Breast epithelium (tissue), 4 donors: ENCODE measurements around the gene CTNNA2. TPM values are rescaled to one million over a fixed set of nuclear protein-coding genes. Genes with fewer than 3 reads are reported as not detected.
"Not testable (repeated sequence)": the region's sequence is repeated elsewhere in the genome, so short reads cannot be mapped to it uniquely, and the experiment has no call there.

Experiments
- DNase-seq, 2 donors: peaks; one replicate each; pipeline ENCODE4 v3.0.0-alpha.2; 2019; ENCODE audit warnings: low spot score in 2 of 2
- H3K27ac ChIP-seq, 2 donors: fragments of 200-600 bp; sonication (generic) in 1 of 2; one replicate each; pipeline ENCODE4 v1.5.1; 2016 to 2019; ENCODE audit warnings: mild to moderate bottlenecking in 1 of 2
- H3K27me3 ChIP-seq, 2 donors: fragments of 200-600 bp; sonication (generic) in 1 of 2; one replicate each; pipeline versions ENCODE4 v1.5.1 to v1.6.0; 2017 to 2019; ENCODE audit warnings: control low read depth in 1 of 2, mild to moderate bottlenecking in 1 of 2
- H3K36me3 ChIP-seq: fragments of 200-600 bp; one replicate; pipeline ENCODE4 v1.5.1; 2019
- H3K4me1 ChIP-seq, 2 donors: fragments of 200-600 bp; sonication (generic); one replicate each; pipeline ENCODE4 v1.5.1; 2016 to 2019; ENCODE audit warnings: control low read depth in 1 of 2
- H3K4me3 ChIP-seq, 3 donors: fragments of 200-600 bp; sonication (generic); 1 replicate in 2 of 3; 2 replicates in 1 of 3; pipeline ENCODE4 v1.5.1; 2016 to 2019; ENCODE audit warnings: mild to moderate bottlenecking in 3 of 3, moderate library complexity in 2 of 3
- H3K9me3 ChIP-seq, 2 donors: fragments of 200-600 bp; sonication (generic) in 1 of 2; one replicate each; pipeline ENCODE4 v1.5.1; 2016 to 2019; ENCODE audit warnings: control low read depth in 1 of 2
- CTCF ChIP-seq, 3 donors: fragments of 450-650 bp; IDR thresholded peaks; one replicate each; pipeline ENCODE4 v1.5.1; 2016 to 2017; ENCODE audit warnings: antibody characterized with exemption in 3 of 3, mild to moderate bottlenecking in 3 of 3, moderate library complexity in 3 of 3
- POLR2A ChIP-seq: fragments of 450-650 bp; IDR thresholded peaks from one replicate; pipeline ENCODE4 v1.6.1; 2016; ENCODE audit warnings: antibody characterized with exemption, mild to moderate bottlenecking, moderate library complexity
- POLR2AphosphoS5 ChIP-seq, 3 donors: sonication (generic); formaldehyde crosslinking; IDR thresholded peaks; one replicate each; pipeline ENCODE4 v1.6.1; 2017; ENCODE audit warnings: antibody characterized with exemption in 3 of 3
- intact Hi-C: fragments of 100-400 bp; cut with DNase I; formaldehyde crosslinking; loops from one replicate; pipeline ENCODE4 v1.15.1; 2023; ENCODE audit warnings: low total_unique reads
- total RNA-seq, 3 donors: library from RNA; depleted of rRNA; stranded (reverse); fragments of >200 nt; gene quantifications; one replicate each; pipeline ENCODE4 v1.1.0, GENCODE V29; 2016

The CTNNA2 gene
- total RNA-seq, 3 donors from 2014 or later: 0.16 TPM; not detected in 2

GRCh38 chr2:80136338-80136737 lies 623.5 kb downstream of the CTNNA2 start:
- Histone ChIP-seq H3K4me1 (no peaks in the 10 kb centered on the region), H3K27me3 (no peaks in the 10 kb centered on the region), H3K36me3 (no peaks in the 10 kb centered on the region), H3K9me3 (peaks cover 0 to 6% of the 10 kb centered on the region in 2 donors), H3K4me3 (no peak overlapping the region), H3K27ac (no peak overlapping the region)
- TF ChIP-seq CTCF (IDR thresholded peaks at IDR 0.05) (no peak), POLR2AphosphoS5 (IDR thresholded peaks at IDR 0.05) (no peak), POLR2A (no peak)
- intact Hi-C loops: no loop called here
- no peak for DNase-seq

DNA sequence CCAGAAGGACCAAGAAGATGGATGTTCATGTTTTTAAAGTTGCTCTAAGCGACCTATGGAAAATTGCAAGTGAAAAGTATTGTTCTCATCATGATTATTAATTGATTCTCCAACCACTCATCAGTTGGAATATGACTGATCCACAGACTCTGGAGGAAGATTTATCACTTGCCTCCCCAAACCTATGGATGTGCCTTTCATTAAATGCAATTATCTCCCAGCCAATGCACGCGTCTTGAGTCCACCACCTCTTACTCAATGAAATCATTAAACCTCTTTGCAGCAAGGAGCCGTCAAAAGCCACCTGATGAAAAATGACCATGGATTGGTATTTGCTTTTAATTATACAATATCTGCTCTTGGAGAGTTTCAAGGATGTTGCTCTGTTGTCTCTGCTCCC lies 626.1 kb downstream of the CTNNA2 start:
- Histone ChIP-seq H3K4me1 (no peaks in the 10 kb centered on the region), H3K27ac (no peak overlapping the region), H3K4me3 (no peak overlapping the region), H3K27me3 (no peaks in the 10 kb centered on the region), H3K9me3 (peaks cover 0 to 6% of the 10 kb centered on the region in 2 donors), H3K36me3 (no peaks in the 10 kb centered on the region)
- intact Hi-C loops: no loop called here
- TF ChIP-seq POLR2AphosphoS5 (IDR thresholded peaks at IDR 0.05) (no peak), POLR2A (no peak), CTCF (IDR thresholded peaks at IDR 0.05) (no peak)
- DNase-seq: no peak

DNA sequence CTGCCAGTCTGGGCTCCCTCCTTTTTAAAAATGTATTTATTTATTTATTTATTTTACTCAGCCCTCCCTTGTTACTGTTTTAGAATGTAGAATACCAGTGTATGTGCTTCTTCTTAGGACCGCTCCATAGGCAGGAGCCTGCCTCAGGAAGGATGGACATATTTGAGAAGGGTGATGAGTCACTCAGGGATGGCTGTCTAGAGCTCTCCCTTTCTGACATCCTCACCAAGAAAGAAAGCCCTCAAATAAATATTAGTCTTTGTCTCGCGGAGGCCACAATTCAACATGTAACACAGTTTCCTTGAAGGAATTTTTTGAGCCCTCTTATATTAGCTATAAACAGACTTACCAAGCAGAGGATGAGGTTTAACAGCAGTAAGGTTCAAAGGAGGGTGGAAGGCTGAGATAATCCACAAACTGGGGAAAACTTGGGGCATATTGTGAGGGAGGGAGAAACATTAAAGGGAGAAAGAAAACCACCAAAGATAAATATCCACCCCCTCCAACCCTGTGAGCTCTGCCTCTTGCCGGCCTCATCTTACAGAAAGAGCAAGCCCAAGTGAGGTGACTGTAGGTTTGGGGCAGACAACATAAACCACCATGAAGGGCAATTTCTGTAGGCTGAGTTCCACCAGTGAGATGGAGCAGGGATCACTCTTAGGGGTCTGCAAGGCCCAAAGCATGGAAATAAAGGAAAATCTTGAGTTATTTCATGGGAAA lies 628.3 kb downstream of the CTNNA2 start:
- Histone ChIP-seq H3K27ac (no peak overlapping the region), H3K9me3 (peaks cover 0 to 1% of the 10 kb centered on the region in 2 donors), H3K4me3 (no peak overlapping the region), H3K36me3 (no peaks in the 10 kb centered on the region), H3K27me3 (no peaks in the 10 kb centered on the region), H3K4me1 (no peaks in the 10 kb centered on the region)
- intact Hi-C loops: no loop called here
- DNase-seq: no peak
- no peak for TF ChIP-seq CTCF (IDR thresholded peaks at IDR 0.05)
- no peak for TF ChIP-seq POLR2A
- no peak for TF ChIP-seq POLR2AphosphoS5 (IDR thresholded peaks at IDR 0.05)

- no peak for DNase-seq
- Histone ChIP-seq H3K4me1 (no peaks in the 10 kb centered on the region), H3K27me3 (no peaks in the 10 kb centered on the region), H3K36me3 (no peaks in the 10 kb centered on the region), H3K4me3 (no peak overlapping the region), H3K9me3 (no peaks in the 10 kb centered on the region), H3K27ac (no peak overlapping the region)
- intact Hi-C loops: no loop called here
- TF ChIP-seq POLR2A (no peak), POLR2AphosphoS5 (IDR thresholded peaks at IDR 0.05) (no peak), CTCF (IDR thresholded peaks at IDR 0.05) (no peak)
Measured at GRCh38 chr2:80145499-80145898, 632.6 kb downstream of the CTNNA2 start.

GRCh38 chr2:80146757-80147156 lies 633.9 kb downstream of the CTNNA2 start:
- H3K27ac ChIP-seq, DNase-seq, H3K4me1 ChIP-seq, H3K36me3 ChIP-seq, H3K9me3 ChIP-seq, H3K4me3 ChIP-seq, H3K27me3 ChIP-seq, intact Hi-C loops: not testable (repeated sequence)

GRCh38 chr2:80147690-80148089 lies 634.8 kb downstream of the CTNNA2 start:
- H3K4me1 ChIP-seq: no peaks in the 10 kb centered on the region
- no peaks in the 10 kb centered on the region for H3K36me3 ChIP-seq
- intact Hi-C loops: no loop called here
- TF ChIP-seq POLR2AphosphoS5 (IDR thresholded peaks at IDR 0.05) (no peak), CTCF (IDR thresholded peaks at IDR 0.05) (no peak), POLR2A (no peak)
- H3K27me3 ChIP-seq: no peaks in the 10 kb centered on the region
- DNase-seq: no peak
- no peak overlapping the region for H3K4me3 ChIP-seq
- H3K27ac ChIP-seq: no peak overlapping the region
- H3K9me3 ChIP-seq: no peaks in the 10 kb centered on the region
